Hematopoietic multipotent progenitor cell treated with erythropoietin and hydrocortisone succinate and interleukin-3 and kit ligand, for 15 days (in vitro differentiated cells): Measurements from ENCODE around the gene KPNA1.
A peak's percentile ranks its signal among the peaks of the same experiment; 100 is the strongest.

Source experiments
- DNase-seq: peaks from one replicate; pipeline ENCODE4 v3.0.0-alpha.2; 2015; ENCODE audit warnings: low spot score

KPNA1 gene

GRCh38 chr3:122415104-122415744 is 99.5 kb downstream of the KPNA1 start:
- peak; percentile 63 for DNase-seq

GRCh38 chr3:122414391-122414790 is 100.3 kb downstream of the KPNA1 start:
- no peak for DNase-seq

- DNase-seq, result no peak
These were observed 104.1 kb downstream of the KPNA1 start for GRCh38 chr3:122410639-122411038.

GRCh38 chr3:122410111-122410510 is 104.6 kb downstream of the KPNA1 start:
- no peak for DNase-seq

- no peak for DNase-seq
These were observed 105.3 kb downstream of the KPNA1 start for GRCh38 chr3:122409446-122409845.

GRCh38 chr3:122407946-122408345 is 106.8 kb downstream of the KPNA1 start:
- DNase-seq, result no peak

- DNase-seq, result no peak
These were observed 108.5 kb downstream of the KPNA1 start for GRCh38 chr3:122406198-122406597.

- DNase-seq, result no peak
These were observed 109.7 kb downstream of the KPNA1 start for GRCh38 chr3:122405015-122405414.

GRCh38 chr3:122403489-122403888 is 111.2 kb downstream of the KPNA1 start:
- DNase-seq, result no peak

GRCh38 chr3:122398920-122399319 is 115.8 kb downstream of the KPNA1 start:
- no peak for DNase-seq

GRCh38 chr3:122397201-122397600 is 117.5 kb downstream of the KPNA1 start:
- DNase-seq, result no peak

- DNase-seq, result no peak
These were observed 118.2 kb downstream of the KPNA1 start for GRCh38 chr3:122396511-122396910.

GRCh38 chr3:122395582-122395981 is 119.2 kb downstream of the KPNA1 start:
- no peak for DNase-seq

GRCh38 chr3:122394173-122394572 is 120.6 kb downstream of the KPNA1 start:
- DNase-seq, result no peak

- DNase-seq, result peak; percentile 78
These were observed 121.6 kb downstream of the KPNA1 start for GRCh38 chr3:122392868-122393844.

- no peak for DNase-seq
These were observed 122.9 kb downstream of the KPNA1 start for GRCh38 chr3:122391681-122392446.

GRCh38 chr3:122390665-122391064 is 124.1 kb downstream of the KPNA1 start:
- DNase-seq, result peak; percentile 13

- no peak for DNase-seq
These were observed 124.8 kb downstream of the KPNA1 start for GRCh38 chr3:122389892-122390291.

GRCh38 chr3:122389197-122389596 is 125.5 kb downstream of the KPNA1 start:
- DNase-seq, result no peak

GRCh38 chr3:122387709-122388108 is 127.0 kb downstream of the KPNA1 start:
- DNase-seq, result no peak

GRCh38 chr3:122383771-122384697 is 130.7 kb downstream of the KPNA1 start, which contains the start of gene FAM162A:
FAM162A (plus strand) TSS chr3:122384182; CDS start chr3:122384266, 84 bp downstream.
- DNase-seq, result peak; percentile 96
